Keratinocyte (primary cell): Measurements from ENCODE around the gene SMIM35. TPM values are rescaled to one million over a fixed set of nuclear protein-coding genes. Genes with fewer than 3 reads are reported as not detected.

Experiments
- DNase-seq: peaks from one replicate; pipeline ENCODE4 v3.0.0-alpha.2; 2011; ENCODE audit warnings: low read depth, missing footprints, low spot score
- FAIRE-seq: peaks from 2 replicates; lab custom pipeline; 2011; peaks lifted over from hg19 to GRCh38; lab: Jason Lieb, UNC
- H2AFZ ChIP-seq: 2 replicates; pipeline ENCODE4 v1.6.0; 2012; ENCODE audit warnings: low read length, control low read depth, inconsistent platforms; ENCODE audit not compliant: control insufficient read depth
- H3K27ac ChIP-seq: 2 replicates; pipeline ENCODE4 v1.5.1; 2011; ENCODE audit warnings: low read length; ENCODE audit not compliant: control insufficient read depth, insufficient read depth
- H3K27me3 ChIP-seq: 3 replicates; pipeline ENCODE4 v1.6.0; 2011; ENCODE audit warnings: low read length; ENCODE audit not compliant: control insufficient read depth, insufficient read depth; ENCODE audit errors: extremely low read depth
- H3K36me3 ChIP-seq, 2 experiments: 2 replicates in 1 of 2; 3 replicates in 1 of 2; pipeline ENCODE4 v1.5.1; 2011; ENCODE audit warnings: low read length in 2 of 2, mild to moderate bottlenecking in 1 of 2; ENCODE audit not compliant: control insufficient read depth in 2 of 2, insufficient read depth in 2 of 2; ENCODE audit errors: extremely low read depth in 1 of 2
- H3K4me1 ChIP-seq: 3 replicates; pipeline ENCODE4 v1.5.1; 2011; ENCODE audit warnings: low read length; ENCODE audit not compliant: control insufficient read depth, insufficient read depth; ENCODE audit errors: extremely low read depth
- H3K4me2 ChIP-seq: 3 replicates; pipeline ENCODE4 v1.6.0; 2011; ENCODE audit warnings: low read depth, low read length; ENCODE audit not compliant: control insufficient read depth, insufficient read depth; ENCODE audit errors: extremely low read depth
- H3K4me3 ChIP-seq, 3 experiments: fragments of 200-600 bp in 1 of 3; sonication (generic) in 1 of 3; 2 replicates in 2 of 3; 3 replicates in 1 of 3; pipeline ENCODE4 v1.5.1; 2011 to 2016; ENCODE audit warnings: low read length in 3 of 3, mild to moderate bottlenecking in 3 of 3, control low read depth in 2 of 3, inconsistent platforms in 1 of 3, low read depth in 1 of 3, mixed read lengths in 1 of 3, mixed run types in 1 of 3, moderate library complexity in 1 of 3; ENCODE audit not compliant: control insufficient read depth in 2 of 3, insufficient read depth in 2 of 3; ENCODE audit errors: extremely low read depth in 1 of 3
- H3K79me2 ChIP-seq: 2 replicates; pipeline ENCODE4 v1.6.0; 2012; ENCODE audit warnings: low read length; ENCODE audit not compliant: control insufficient read depth, insufficient read depth
- H3K9ac ChIP-seq: 3 replicates; pipeline ENCODE4 v1.6.0; 2011; ENCODE audit warnings: low read length; ENCODE audit not compliant: control insufficient read depth, insufficient read depth; ENCODE audit errors: extremely low read depth
- H3K9me1 ChIP-seq: 3 replicates; pipeline ENCODE4 v1.6.0; 2011; ENCODE audit warnings: low read length; ENCODE audit not compliant: control insufficient read depth, insufficient read depth; ENCODE audit errors: extremely low read depth
- H3K9me3 ChIP-seq: 2 replicates; pipeline ENCODE4 v1.5.1; 2012; ENCODE audit warnings: low read depth, low read length; ENCODE audit not compliant: control insufficient read depth
- H4K20me1 ChIP-seq: 3 replicates; pipeline ENCODE4 v1.6.0; 2011; ENCODE audit warnings: low read length; ENCODE audit not compliant: control insufficient read depth, insufficient read depth; ENCODE audit errors: extremely low read depth
- EZH2 ChIP-seq: IDR thresholded peaks from one replicate; pipeline ENCODE4 v1.6.1; 2012; ENCODE audit warnings: inconsistent platforms, mild to moderate bottlenecking, low read length, moderate library complexity
- dilution Hi-C: fragments of 300-500 bp; cut with MboI; formaldehyde crosslinking; loops from one replicate; pipeline ENCODE4 v1.7.0; 2020; ENCODE audit warnings: low sequenced_read_pairs; ENCODE audit not compliant: extremely low pct_ligation_motif_present
- polyA plus RNA-seq, 5 experiments: library from polyadenylated mRNA; depleted of rRNA in 3 of 5; stranded (reverse) in 3 of 5; stranded (forward) in 1 of 5; unstranded in 1 of 5; fragments of >200 nt; gene quantifications; 1 replicate in 1 of 5; 2 replicates in 3 of 5; 3 replicates in 1 of 5; pipeline versions ENCODE4 v1.2.1 to v1.2.3, GENCODE V29; 2011 to 2012; ENCODE audit warnings: missing spikeins in 2 of 5, low read depth in 1 of 5, low replicate concordance in 1 of 5
- TF ChIP-seq, protein P1 (sequence below), 3 experiments: IDR thresholded peaks in 1 of 3; conservative IDR thresholded peaks in 1 of 3; optimal IDR thresholded peaks in 1 of 3; 2 replicates in 2 of 3; 3 replicates in 1 of 3; pipeline versions ENCODE3 to v1.5.1; 2011; ENCODE audit warnings: low read length in 3 of 3, mild to moderate bottlenecking in 3 of 3, moderate library complexity in 2 of 3, control low read depth in 1 of 3, inconsistent platforms in 1 of 3; ENCODE audit not compliant: insufficient read depth in 2 of 3; ENCODE audit errors: extremely low read depth in 1 of 3

Gene SMIM35
- polyA plus RNA-seq, 1 donor (not counting 4 experiments of a cell fraction or from before 2014, with no cell fraction given) = not detected

DNA sequence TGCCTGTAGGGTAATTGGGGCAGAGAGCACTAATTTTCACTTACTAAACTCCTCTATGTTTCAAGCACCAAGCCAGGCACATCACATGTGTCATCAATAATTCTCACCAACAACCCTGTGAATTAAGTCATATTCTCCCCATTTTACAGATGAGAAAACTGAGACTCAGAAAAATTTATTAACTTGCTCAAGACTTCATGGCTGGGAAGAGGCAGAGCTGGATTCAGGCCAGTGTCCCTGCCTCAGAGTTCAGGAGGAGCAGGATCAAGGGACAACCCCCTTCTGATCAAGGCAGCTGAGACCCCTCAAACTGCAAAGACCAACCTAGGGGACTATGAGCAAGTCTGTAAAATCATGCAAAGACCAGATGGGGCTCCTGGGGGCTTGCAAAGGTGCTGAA lies 2.1 kb downstream of the SMIM35 start:
- Histone ChIP-seq H3K4me2 (no peak overlapping the region), H3K79me2 (no peaks in the 10 kb centered on the region), H3K27me3 (no peaks in the 10 kb centered on the region), H3K36me3 (no peaks in the 10 kb centered on the region), H3K9me3 (peaks cover 21% of the 10 kb centered on the region), H3K9me1 (no peaks in the 10 kb centered on the region), H3K4me3 (no peak overlapping the region), H3K4me1 (no peaks in the 10 kb centered on the region), H3K27ac (no peak overlapping the region), H4K20me1 (no peaks in the 10 kb centered on the region), H3K9ac (no peak overlapping the region), H2AFZ (no peak overlapping the region)
- dilution Hi-C loops = no loop called here
- FAIRE-seq (no peak), DNase-seq (no peak)
- no peak for TF ChIP-seq EZH2
- TF ChIP-seq, protein P1, sequence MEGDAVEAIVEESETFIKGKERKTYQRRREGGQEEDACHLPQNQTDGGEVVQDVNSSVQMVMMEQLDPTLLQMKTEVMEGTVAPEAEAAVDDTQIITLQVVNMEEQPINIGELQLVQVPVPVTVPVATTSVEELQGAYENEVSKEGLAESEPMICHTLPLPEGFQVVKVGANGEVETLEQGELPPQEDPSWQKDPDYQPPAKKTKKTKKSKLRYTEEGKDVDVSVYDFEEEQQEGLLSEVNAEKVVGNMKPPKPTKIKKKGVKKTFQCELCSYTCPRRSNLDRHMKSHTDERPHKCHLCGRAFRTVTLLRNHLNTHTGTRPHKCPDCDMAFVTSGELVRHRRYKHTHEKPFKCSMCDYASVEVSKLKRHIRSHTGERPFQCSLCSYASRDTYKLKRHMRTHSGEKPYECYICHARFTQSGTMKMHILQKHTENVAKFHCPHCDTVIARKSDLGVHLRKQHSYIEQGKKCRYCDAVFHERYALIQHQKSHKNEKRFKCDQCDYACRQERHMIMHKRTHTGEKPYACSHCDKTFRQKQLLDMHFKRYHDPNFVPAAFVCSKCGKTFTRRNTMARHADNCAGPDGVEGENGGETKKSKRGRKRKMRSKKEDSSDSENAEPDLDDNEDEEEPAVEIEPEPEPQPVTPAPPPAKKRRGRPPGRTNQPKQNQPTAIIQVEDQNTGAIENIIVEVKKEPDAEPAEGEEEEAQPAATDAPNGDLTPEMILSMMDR (optimal IDR thresholded peaks at IDR 0.05 in 1 of 3, IDR thresholded peaks at IDR 0.05 in 1 of 3, conservative IDR thresholded peaks at IDR 0.05 in 1 of 3; ENCODE audit: extremely low read depth in 1 of 3, insufficient read depth in 2 of 3, low read length in 3 of 3) = no peak

DNA sequence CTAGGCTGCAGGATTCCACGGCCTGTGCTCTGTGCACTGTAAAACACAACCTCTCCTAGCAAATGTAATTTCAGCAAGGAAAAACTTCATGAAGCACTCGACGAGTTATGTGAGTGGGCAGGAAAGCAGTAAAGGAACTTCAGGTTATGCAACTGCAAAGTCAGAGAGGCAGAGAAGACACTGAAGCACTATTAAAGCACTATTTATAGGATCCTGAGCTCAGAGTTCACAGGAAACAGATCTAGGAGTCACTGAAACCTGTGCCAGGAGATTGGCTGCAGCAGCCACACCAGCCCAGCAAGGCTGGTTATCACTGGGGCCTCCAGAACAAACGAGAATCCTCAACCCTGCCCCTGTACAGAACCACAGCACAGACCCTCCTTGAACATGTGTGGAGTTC lies 2.5 kb downstream of the SMIM35 start:
- DNase-seq (no peak), FAIRE-seq (no peak)
- Histone ChIP-seq H3K9me1 (no peaks in the 10 kb centered on the region), H3K27ac (no peak overlapping the region), H3K9me3 (peaks cover 21% of the 10 kb centered on the region), H4K20me1 (no peaks in the 10 kb centered on the region), H3K79me2 (no peaks in the 10 kb centered on the region), H3K4me1 (no peaks in the 10 kb centered on the region), H3K4me3 (no peak overlapping the region), H2AFZ (no peak overlapping the region), H3K4me2 (no peak overlapping the region), H3K36me3 (no peaks in the 10 kb centered on the region), H3K9ac (no peak overlapping the region), H3K27me3 (no peaks in the 10 kb centered on the region)
- dilution Hi-C loops = no loop called here
- TF ChIP-seq, protein P1 (optimal IDR thresholded peaks at IDR 0.05 in 1 of 3, IDR thresholded peaks at IDR 0.05 in 1 of 3, conservative IDR thresholded peaks at IDR 0.05 in 1 of 3; ENCODE audit: extremely low read depth in 1 of 3, insufficient read depth in 2 of 3, low read length in 3 of 3) = no peak
- no peak for TF ChIP-seq EZH2
